Gastroesophageal sphincter (tissue), 4 donors: ENCODE data around the gene THBS3. TPM values are rescaled to one million over a fixed set of nuclear protein-coding genes. Genes with fewer than 3 reads are reported as not detected.

Experiments used
- ATAC-seq: fragments of 150-250 bp; one replicate; pipeline ENCODE4 v1.9.1; 2016; ENCODE audit warnings: mild to moderate bottlenecking, moderate library complexity
- H3K27ac ChIP-seq, 4 donors: fragments of 200-600 bp; sonication (generic) in 3 of 4; 1 replicate in 3 of 4; 2 replicates in 1 of 4; pipeline ENCODE4 v1.5.1; 2016 to 2019
- H3K27me3 ChIP-seq: fragments of 200-600 bp; sonication (generic); one replicate; pipeline ENCODE4 v1.5.1; 2019
- H3K36me3 ChIP-seq, 2 donors: fragments of 200-600 bp; sonication (generic); one replicate each; pipeline ENCODE4 v1.5.1; 2019; ENCODE audit warnings: control low read depth in 1 of 2
- H3K4me1 ChIP-seq, 3 donors: fragments of 200-600 bp; sonication (generic); 1 replicate in 2 of 3; 2 replicates in 1 of 3; pipeline ENCODE4 v1.5.1; 2016 to 2019; ENCODE audit warnings: control low read depth in 2 of 3
- H3K4me3 ChIP-seq, 2 donors: fragments of 200-600 bp; sonication (generic); one replicate each; pipeline ENCODE4 v1.5.1; 2019; ENCODE audit warnings: mild to moderate bottlenecking in 1 of 2, moderate library complexity in 1 of 2
- H3K9me3 ChIP-seq, 3 donors: fragments of 200-600 bp; sonication (generic); one replicate each; pipeline ENCODE4 v1.5.1; 2017 to 2019; ENCODE audit warnings: control low read depth in 2 of 3
- CTCF ChIP-seq, 4 experiments: fragments of 200-600 bp in 2 of 4; fragments of 450-650 bp in 2 of 4; sonication (generic) in 1 of 4; IDR thresholded peaks; one replicate each; pipeline ENCODE4 v1.5.1; 2017 to 2019; ENCODE audit warnings: antibody characterized with exemption in 4 of 4, mild to moderate bottlenecking in 2 of 4, moderate library complexity in 2 of 4
- EP300 ChIP-seq: sonication (generic); formaldehyde crosslinking; IDR thresholded peaks from one replicate; pipeline ENCODE4 v1.6.1; 2017; ENCODE audit warnings: antibody characterized with exemption, mild to moderate bottlenecking
- POLR2A ChIP-seq, 2 donors: fragments of 450-650 bp; IDR thresholded peaks; one replicate each; pipeline ENCODE4 v1.6.1; 2017; ENCODE audit warnings: antibody characterized with exemption in 2 of 2, mild to moderate bottlenecking in 2 of 2, moderate library complexity in 1 of 2
- POLR2AphosphoS5 ChIP-seq: sonication (generic); formaldehyde crosslinking; IDR thresholded peaks from one replicate; pipeline ENCODE4 v1.6.1; 2017; ENCODE audit warnings: antibody characterized with exemption
- WGBS, 2 donors: methylation state at CpG; one replicate each; pipeline ENCODE4 v1.1.5; 2018; ENCODE audit warnings: low coverage in 1 of 2; 5-methylcytosine and 5-hydroxymethylcytosine counted together
- total RNA-seq, 4 donors: library from RNA; depleted of rRNA; stranded (reverse); fragments of >200 nt; gene quantifications; one replicate each; pipeline ENCODE4 v1.1.0, GENCODE V29; 2016

THBS3 gene
- total RNA-seq, 4 donors from 2014 or later: 17.9 to 25.6 (median 20.1) TPM

- no peaks in the 10 kb centered on the region for H3K27me3 ChIP-seq
- no peak overlapping the region for H3K4me3 ChIP-seq
- peaks cover 0 to 34% of the 10 kb centered on the region in 2 donors for H3K36me3 ChIP-seq
- no peaks in the 10 kb centered on the region for H3K9me3 ChIP-seq
- 81% methylated on average over 10 of the region's 14 CpGs; no CpG with 5 or more reads in 1 of the 2 donors for WGBS, 2 donors
- TF ChIP-seq EP300: no peak
- TF ChIP-seq POLR2A (IDR thresholded peaks at IDR 0.05): no peak
- TF ChIP-seq POLR2AphosphoS5: no peak
- TF ChIP-seq CTCF (IDR thresholded peaks at IDR 0.05): no peak
- no peak for ATAC-seq
- H3K27ac ChIP-seq: no peak overlapping the region
- peaks cover 0 to 45% (median 25%) of the 10 kb centered on the region in 3 donors for H3K4me1 ChIP-seq
Measured at GRCh38 chr1:155205035-155205434, 2.7 kb downstream of the THBS3 start.

GRCh38 chr1:155202731-155203515 lies 4.8 kb downstream of the THBS3 start:
- ATAC-seq: no peak
- Histone ChIP-seq H3K9me3 (no peaks in the 10 kb centered on the region), H3K27me3 (no peaks in the 10 kb centered on the region), H3K4me3 (no peak overlapping the region), H3K4me1 (peaks cover 0 to 30% (median 16%) of the 10 kb centered on the region in 3 donors), H3K36me3 (peaks cover 0 to 51% of the 10 kb centered on the region in 2 donors), H3K27ac (no peak overlapping the region)
- 68 to 80% methylated on average over 2 to 8 of the region's 19 CpGs for WGBS, 2 donors
- TF ChIP-seq EP300: no peak
- TF ChIP-seq POLR2AphosphoS5: no peak

DNA sequence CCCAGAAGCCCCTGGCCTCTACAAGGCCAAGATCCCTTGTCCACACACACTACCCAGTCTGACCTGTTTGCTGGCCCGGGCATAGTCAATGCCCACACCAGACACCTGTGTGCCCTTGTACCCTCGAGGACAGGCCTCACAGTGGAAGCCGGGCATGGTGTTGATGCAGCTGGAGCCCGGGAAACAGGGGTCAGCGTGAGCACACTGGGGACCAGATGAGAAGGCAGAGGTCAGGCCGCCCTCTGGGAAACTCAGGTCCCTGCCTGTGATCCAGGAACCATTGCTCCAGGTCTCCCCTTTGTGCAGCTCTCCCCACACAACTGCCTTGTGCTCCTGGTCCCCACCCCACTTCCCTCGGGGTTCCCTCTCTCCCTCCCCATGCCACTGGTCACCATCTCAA lies 5.5 kb downstream of the THBS3 start:
- no peaks in the 10 kb centered on the region for H3K9me3 ChIP-seq
- no peak overlapping the region for H3K4me3 ChIP-seq
- no peak for TF ChIP-seq CTCF (IDR thresholded peaks at IDR 0.05)
- TF ChIP-seq POLR2A (IDR thresholded peaks at IDR 0.05): no peak
- no peak for TF ChIP-seq POLR2AphosphoS5
- no peak for TF ChIP-seq EP300
- peaks cover 0 to 59% of the 10 kb centered on the region in 2 donors for H3K36me3 ChIP-seq
- peaks cover 0 to 23% (median 9%) of the 10 kb centered on the region in 3 donors for H3K4me1 ChIP-seq
- no peak overlapping the region for H3K27ac ChIP-seq
- H3K27me3 ChIP-seq: no peaks in the 10 kb centered on the region
- ATAC-seq: no peak
- 83 to 100% methylated on average over 1 of the region's 7 CpGs for WGBS, 2 donors

- Histone ChIP-seq H3K27me3 (no peaks in the 10 kb centered on the region), H3K36me3 (peaks cover 0 to 66% of the 10 kb centered on the region in 2 donors), H3K9me3 (no peaks in the 10 kb centered on the region), H3K4me1 (peaks cover 0 to 23% (median 2%) of the 10 kb centered on the region in 3 donors), H3K27ac (no peak overlapping the region), H3K4me3 (no peak overlapping the region)
- no peak for ATAC-seq
- TF ChIP-seq EP300: no peak
- no peak for TF ChIP-seq POLR2AphosphoS5
- no peak for TF ChIP-seq CTCF (IDR thresholded peaks at IDR 0.05)
- TF ChIP-seq POLR2A (IDR thresholded peaks at IDR 0.05): no peak
- 69 to 86% methylated on average over 4 to 5 of the region's 5 CpGs for WGBS, 2 donors
Measured at GRCh38 chr1:155200920-155201319, 6.8 kb downstream of the THBS3 start.

GRCh38 chr1:155199792-155200191 lies 7.9 kb downstream of the THBS3 start:
- no peaks in the 10 kb centered on the region for H3K27me3 ChIP-seq
- no peak overlapping the region for H3K4me3 ChIP-seq
- H3K27ac ChIP-seq: no peak overlapping the region
- TF ChIP-seq CTCF (IDR thresholded peaks at IDR 0.05): no peak
- no peak for TF ChIP-seq POLR2A (IDR thresholded peaks at IDR 0.05)
- TF ChIP-seq POLR2AphosphoS5: no peak
- no peak for TF ChIP-seq EP300
- H3K9me3 ChIP-seq: no peaks in the 10 kb centered on the region
- H3K4me1 ChIP-seq: peaks cover 0 to 24% (median 3%) of the 10 kb centered on the region in 3 donors
- H3K36me3 ChIP-seq: peaks cover 0 to 63% of the 10 kb centered on the region in 2 donors
- 79 to 92% methylated on average over 2 to 4 of the region's 4 CpGs for WGBS, 2 donors
- ATAC-seq: no peak
